Measurements from ENCODE around the gene ZDHHC7.
A peak's percentile ranks its signal among the peaks of the same experiment; 100 is the strongest.
"Not testable (repeated sequence)": the region's sequence is repeated elsewhere in the genome, so short reads cannot be mapped to it uniquely, and the experiment has no call there.

The ZDHHC7 gene, protein sequence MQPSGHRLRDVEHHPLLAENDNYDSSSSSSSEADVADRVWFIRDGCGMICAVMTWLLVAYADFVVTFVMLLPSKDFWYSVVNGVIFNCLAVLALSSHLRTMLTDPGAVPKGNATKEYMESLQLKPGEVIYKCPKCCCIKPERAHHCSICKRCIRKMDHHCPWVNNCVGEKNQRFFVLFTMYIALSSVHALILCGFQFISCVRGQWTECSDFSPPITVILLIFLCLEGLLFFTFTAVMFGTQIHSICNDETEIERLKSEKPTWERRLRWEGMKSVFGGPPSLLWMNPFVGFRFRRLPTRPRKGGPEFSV

GRCh38 chr16:85010931-85011845 is at the start of gene ZDHHC7:
Gene ZDHHC7, minus strand, starts transcription at chr16:85011535. Its CDS starts 20,917 bp downstream, at chr16:84990618.
- DNase-seq (ENCODE audit: low spot score): peak; percentile 94

DNA sequence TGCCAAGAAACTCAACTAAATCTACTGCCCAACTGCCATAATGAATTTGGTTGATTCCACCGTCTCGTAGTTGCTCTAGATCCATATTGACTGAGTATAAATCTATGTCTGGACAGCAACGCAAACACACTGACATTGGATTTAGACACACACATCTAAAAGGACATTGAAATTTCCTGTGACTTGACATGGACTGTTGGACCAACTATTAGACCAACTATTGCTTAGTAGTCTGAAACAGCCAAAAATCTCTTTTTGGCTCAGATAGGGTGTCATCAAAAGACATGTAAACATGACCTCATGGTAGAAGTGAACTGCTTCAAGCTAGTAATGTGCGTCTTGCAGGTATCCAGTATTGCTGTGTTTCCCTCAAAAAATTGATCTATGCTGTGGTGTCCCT is 47.6 kb upstream of the ZDHHC7 start:
- DNase-seq (ENCODE audit: low spot score): no peak

GRCh38 chr16:85057948-85058347 is 46.6 kb upstream of the ZDHHC7 start:
- no peak for DNase-seq (ENCODE audit: low spot score)

DNA sequence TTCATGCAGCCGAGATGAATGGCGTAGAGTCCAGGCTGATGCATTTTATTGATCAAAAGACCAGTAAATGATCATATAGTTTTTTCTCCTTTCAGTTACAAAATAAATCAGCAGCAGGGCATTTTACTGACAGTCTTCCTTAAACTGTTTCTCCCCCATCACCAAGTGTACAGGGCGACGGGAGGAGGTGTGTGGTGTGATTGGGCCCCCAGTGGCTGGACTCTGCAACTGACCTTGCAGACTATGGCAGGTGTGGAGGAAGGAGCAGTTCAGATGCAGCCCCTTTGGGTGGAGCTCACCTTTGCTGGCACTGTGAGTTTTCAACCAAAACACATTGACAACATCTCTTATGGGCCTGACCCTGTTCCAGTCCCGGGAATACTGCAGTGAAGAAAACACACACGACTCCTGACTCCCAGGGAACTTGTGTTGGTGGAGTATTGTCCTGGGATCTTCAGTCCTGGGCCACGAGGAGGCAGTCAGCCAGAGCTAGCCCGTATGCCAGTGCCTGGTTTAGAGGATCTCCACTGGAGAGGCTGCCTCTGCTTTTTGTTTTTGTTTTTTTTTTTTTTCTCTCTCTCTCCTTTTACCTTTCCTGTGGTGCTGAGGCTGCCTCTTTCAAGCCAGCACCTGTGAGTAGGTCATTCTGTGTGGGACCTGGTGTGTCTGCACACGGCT is 46.0 kb upstream of the ZDHHC7 start:
- no peak for DNase-seq (ENCODE audit: low spot score)

DNA sequence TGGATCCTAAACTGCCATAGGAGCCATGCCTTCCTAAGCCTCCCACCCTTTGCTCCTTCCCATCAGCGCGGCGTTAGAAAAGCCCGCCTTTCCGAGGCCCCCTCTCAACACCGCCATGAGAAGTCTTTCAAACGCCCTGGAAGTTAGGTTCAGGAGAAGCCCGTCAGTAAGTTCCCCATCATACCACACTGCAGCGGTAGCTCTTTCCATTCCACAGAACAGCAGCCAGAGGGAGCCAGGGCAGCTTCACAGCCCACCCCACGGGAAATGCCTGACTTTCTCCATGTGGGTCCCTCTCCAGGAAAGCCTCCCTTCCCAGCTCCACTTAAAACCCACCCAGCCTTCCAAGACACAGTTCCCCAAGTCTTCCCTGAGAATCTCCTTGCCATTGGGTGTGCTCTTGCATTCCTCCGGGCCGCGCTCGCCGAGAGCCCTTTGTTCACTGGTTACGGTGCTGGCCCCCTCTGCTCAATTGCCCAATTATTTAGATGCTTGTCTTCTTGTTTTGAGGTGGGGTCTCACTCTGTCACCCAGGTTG is 44.9 kb upstream of the ZDHHC7 start:
- DNase-seq (ENCODE audit: low spot score): peak; percentile 61

DNA sequence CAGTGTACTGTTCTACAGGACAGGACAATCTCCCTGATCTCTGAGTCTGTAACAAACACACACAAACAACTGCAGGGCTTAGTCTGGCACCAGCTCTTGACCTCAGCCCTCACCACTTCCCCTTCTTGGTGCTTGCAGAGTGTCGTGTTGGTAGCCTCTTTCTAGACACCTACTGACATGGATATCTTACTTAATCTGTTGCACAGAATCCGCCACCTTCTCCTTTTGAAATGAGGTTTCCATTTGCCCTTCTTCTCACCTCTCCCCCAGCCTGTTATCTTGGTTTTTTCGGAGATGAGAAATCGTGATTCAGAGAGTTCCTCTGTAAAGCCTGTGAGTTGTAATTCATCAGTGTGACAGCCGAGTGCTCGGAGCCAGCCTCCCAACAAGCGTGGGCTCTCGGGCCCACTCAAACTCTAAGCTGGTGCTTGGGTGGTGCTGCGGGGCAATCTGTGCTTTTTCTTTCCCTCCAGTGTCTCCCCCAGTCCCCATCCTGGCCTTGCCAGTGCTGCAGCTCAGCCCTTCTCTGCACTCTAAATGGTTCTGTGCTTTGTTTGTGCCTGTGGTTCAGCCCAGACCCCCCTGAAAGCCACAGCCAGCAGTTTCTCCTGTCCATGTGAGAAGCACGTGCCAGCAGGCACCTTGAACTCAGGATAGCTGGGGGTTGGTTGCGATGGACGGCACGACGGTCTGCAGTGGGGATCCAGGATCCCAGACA is 44.3 kb upstream of the ZDHHC7 start:
- DNase-seq (ENCODE audit: low spot score): no peak

DNA sequence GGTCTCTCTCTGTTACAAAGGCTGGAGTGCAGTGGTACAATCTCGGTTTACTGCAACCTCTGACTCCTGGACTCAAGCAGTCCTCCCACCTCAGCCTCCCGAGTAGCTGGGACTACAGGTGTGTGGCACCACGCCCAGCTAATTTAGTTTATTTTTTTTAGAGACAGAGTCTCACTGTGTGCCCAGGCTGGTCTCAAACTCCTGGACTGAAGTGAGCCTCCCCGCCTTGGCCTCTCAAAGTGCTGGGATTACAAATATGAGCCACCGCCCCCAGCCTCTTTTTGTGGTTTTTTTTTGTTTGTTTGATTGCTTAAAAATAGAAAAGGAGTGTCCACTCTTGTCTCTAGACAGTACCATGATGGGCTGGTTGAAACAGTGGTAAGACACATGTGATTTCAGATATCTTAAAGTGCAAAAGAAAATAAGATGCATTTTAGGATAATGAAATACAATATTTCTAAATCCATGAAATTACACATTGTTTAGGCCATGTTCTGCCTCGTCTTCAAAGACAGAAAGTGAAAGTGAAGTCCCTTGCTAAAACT is 43.7 kb upstream of the ZDHHC7 start:
- no peak for DNase-seq (ENCODE audit: low spot score)

DNA sequence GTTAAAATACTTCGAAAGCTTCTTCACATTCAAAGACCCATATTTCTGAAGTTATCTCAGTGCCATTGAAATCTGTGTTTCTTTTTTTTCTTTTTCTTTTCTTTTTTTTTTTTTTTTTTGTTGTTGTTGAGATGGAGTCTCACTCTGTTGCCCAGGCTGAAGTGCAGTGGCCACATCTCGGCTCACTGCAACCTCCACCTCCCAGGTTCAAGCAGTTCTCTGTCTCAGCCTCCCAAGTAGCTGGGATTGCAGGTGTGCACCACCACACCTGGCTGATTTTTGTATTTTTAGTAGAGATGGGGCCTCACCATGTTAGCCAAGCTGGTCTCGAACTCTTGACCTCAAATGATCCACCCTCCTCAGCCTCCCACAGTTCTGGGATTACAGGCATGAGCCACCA is 43.0 kb upstream of the ZDHHC7 start:
- not testable (repeated sequence) for DNase-seq (ENCODE audit: low spot score)

- no peak for DNase-seq (ENCODE audit: low spot score)
These were observed 41.2 kb upstream of the ZDHHC7 start for GRCh38 chr16:85052536-85052935.

DNA sequence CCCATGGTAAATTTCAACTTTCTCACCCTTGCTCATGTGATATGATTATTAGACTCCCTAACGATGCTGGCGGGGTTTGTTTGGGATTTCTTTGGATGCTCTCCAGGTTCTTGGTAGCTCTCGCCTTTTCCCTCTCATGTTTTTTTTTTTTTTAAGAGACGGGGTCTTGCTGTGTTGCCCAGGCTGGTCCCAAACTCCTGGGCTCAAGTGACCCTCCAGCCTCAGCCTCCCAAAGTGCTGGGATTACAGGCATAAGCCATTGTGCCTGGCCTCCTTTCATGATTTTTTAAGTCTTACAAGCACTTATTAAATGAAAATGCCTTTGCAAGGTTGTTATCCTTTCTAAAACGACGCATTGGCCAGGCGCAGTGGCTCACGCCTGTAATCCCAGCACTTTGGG is 40.3 kb upstream of the ZDHHC7 start:
- DNase-seq (ENCODE audit: low spot score): no peak

DNA sequence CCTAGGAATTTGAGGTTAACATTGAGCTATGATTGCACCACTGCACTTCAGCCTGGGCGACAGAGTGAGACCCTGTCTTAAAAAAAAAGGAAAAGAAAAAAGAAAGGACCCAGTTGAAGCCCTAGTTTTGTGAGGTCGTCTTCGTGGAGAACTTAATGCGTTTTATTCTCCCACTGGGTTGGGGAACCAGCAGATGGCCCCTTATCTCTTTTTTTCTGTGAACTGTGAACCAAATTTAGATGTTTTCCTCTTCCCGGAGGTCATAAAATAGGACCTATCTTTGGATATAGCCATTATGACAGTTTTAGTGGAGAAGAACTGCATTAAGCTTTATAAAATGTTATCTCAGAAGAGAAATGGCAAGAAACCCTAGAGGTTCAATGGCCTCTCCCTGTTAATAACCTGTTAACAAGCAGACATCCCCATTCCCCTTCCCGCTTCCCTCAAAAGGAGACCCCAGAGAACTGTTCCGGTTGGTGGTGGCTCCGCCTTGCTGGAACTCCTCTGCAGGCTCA is 39.8 kb upstream of the ZDHHC7 start:
- DNase-seq (ENCODE audit: low spot score): no peak

- DNase-seq (ENCODE audit: low spot score): no peak
These were observed 38.5 kb upstream of the ZDHHC7 start for GRCh38 chr16:85049706-85050305.

GRCh38 chr16:85048921-85049562 is 37.7 kb upstream of the ZDHHC7 start:
- DNase-seq (ENCODE audit: low spot score): no peak

DNA sequence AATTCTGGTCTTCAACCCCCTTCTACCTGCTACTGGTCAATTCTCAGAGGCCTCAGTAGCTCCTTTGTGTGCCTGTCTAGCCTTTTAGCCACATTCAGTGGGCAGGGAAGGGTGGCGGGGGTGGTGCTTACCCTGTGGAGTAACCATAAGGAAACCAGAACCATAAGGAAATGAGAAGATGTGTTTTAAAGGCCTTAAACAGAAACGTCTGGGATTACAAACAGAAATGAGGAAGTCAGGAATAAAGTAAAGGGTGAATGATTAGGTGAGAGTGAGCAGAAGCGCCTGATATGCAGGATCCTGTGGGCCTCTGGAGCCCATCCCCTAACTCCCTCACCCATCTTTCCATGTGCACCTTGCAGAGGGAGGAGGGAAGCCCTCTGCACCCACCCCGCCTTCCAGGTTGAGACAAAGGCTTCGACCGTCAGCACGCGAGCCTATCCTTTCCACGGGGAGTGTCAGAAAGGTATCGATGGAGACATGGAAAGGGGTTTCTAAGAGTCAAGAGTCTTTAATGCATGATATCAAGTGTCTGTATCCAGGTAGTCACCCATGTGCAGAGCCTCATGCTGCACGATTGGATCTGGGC is 36.6 kb upstream of the ZDHHC7 start:
- DNase-seq (ENCODE audit: low spot score): no peak

GRCh38 chr16:85046931-85047866 is 35.9 kb upstream of the ZDHHC7 start:
- DNase-seq (ENCODE audit: low spot score): no peak

DNA sequence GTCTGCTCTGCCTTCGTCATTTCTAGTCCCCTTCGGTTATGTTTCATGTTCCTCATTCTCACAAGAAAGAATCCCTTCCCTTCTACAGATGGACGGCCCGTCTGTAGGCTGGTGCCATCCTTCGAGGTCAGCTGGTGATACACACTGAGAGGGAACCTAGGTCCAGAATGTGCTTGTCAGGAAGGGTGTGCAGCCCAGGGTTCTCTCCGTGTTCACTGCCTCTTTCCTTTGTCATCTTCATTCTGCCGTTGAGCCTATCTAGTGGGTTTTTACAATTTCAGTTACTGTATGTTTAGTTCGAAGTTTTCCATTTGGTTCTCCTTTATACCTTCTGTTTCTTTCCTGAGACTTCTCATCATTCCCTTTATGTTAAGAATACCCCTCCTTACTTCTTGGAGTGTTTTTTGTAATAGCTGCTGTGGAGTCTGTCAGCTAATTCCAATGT is 35.2 kb upstream of the ZDHHC7 start:
- DNase-seq (ENCODE audit: low spot score): no peak

DNA sequence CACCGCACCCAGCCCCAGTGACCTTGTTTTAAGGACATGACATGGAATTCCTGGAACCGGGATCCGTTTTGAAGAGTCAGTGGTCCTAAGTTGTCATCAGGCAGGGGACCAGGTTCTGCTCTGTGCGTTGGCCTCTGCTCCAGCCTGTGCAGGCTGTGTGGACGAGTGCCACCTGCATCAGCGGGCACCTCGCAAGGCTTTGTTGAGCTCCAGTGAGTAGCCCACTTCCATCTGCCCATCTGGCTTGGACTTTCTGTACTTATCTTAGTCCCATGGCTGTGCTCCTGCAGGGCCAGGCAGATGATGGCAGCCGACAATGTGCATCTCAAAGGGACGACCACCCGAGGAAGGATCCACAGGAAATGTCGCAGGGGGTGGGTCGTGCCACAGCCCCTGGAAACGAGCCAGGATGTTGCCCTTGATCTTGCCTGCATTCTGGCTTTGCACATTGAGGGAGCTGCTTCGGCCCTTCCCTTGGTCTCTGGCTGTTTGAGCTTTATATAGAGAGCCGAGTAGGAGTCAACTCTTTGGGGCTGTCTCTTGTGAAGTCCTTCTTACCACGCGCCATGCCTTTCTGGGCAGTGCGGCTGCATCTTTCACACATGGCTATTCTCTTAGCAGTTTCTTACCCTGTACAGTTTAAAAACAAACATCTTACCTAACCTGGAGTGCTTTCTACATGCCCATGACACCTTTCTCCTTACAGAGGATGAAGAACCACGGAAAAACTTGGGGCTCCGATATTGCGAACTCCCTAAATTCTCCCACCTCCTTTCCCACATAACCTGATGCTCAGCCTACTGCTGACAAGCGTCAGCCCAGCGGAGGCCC is 34.5 kb upstream of the ZDHHC7 start:
- no peak for DNase-seq (ENCODE audit: low spot score)

GRCh38 chr16:85045077-85045476 is 33.7 kb upstream of the ZDHHC7 start:
- DNase-seq (ENCODE audit: low spot score): no peak
